PC-3 (cell line): ENCODE data around the gene CDH22. TPM values are rescaled to one million over a fixed set of nuclear protein-coding genes. Genes with fewer than 3 reads are reported as not detected.
A peak's percentile ranks its signal among the peaks of the same experiment; 100 is the strongest.

ENCODE experiments used
- ATAC-seq: fragments of 200-7000 bp; cut with Tn5 transposase; 2 replicates; pipeline ENCODE4 v1.9.1; 2020; ENCODE audit warnings: mild to moderate bottlenecking, moderate library complexity
- BruUV-seq: library from RNA; stranded (reverse); fragments of 400-500 nt; replicated peaks from 2 replicates; lab custom pipeline; 2021; lab: Mats Ljungman, UMichigan
- CTCF ChIA-PET: fragments of 300-600 bp; sonication (Branson Sonifier 250); formaldehyde crosslinking; loops from one replicate; lab custom pipeline; 2022; ENCODE audit warnings: antibody characterized with exemption; lab: Charles Lee
- POLR2A ChIA-PET: fragments of 300-600 bp; sonication (Branson Sonifier 250); formaldehyde crosslinking; loops from one replicate; lab custom pipeline; 2022; ENCODE audit warnings: antibody characterized with exemption; ENCODE audit not compliant: unreplicated experiment; lab: Charles Lee
- DNase-seq: peaks from one replicate; pipeline ENCODE4 v3.0.0-alpha.2; 2015
- H2AFZ ChIP-seq: fragments of 300-600 bp; sonication (generic); 2 replicates; pipeline ENCODE4 v1.6.0; 2016; ENCODE audit warnings: antibody characterized with exemption, low read length
- H3F3A ChIP-seq: fragments of 300-600 bp; sonication (generic); one replicate; pipeline ENCODE4 v1.6.0; 2017; ENCODE audit warnings: antibody characterized with exemption, low read length, control low read depth, mild to moderate bottlenecking; ENCODE audit not compliant: unreplicated experiment
- H3K27ac ChIP-seq: fragments of 300-600 bp; sonication (generic); 2 replicates; pipeline ENCODE4 v1.5.1; 2016; ENCODE audit warnings: mild to moderate bottlenecking, low read length
- H3K27me3 ChIP-seq: fragments of 300-600 bp; sonication (generic); 2 replicates; pipeline ENCODE4 v1.6.1; 2016; ENCODE audit warnings: low read length, mixed read lengths
- H3K36me3 ChIP-seq: fragments of 300-600 bp; sonication (generic); 2 replicates; pipeline ENCODE4 v1.6.1; 2016; ENCODE audit warnings: low read depth, mixed run types, low read length, mixed read lengths
- H3K4me1 ChIP-seq: fragments of 300-600 bp; sonication (generic); 2 replicates; pipeline ENCODE4 v1.5.1; 2016; ENCODE audit warnings: low read length; ENCODE audit not compliant: insufficient read depth
- H3K4me2 ChIP-seq: fragments of 300-600 bp; sonication (generic); 2 replicates; pipeline ENCODE4 v1.6.0; 2016; ENCODE audit warnings: low read length
- H3K4me3 ChIP-seq: fragments of 300-600 bp; sonication (generic); 2 replicates; pipeline ENCODE4 v1.5.1; 2016; ENCODE audit warnings: mild to moderate bottlenecking, low read length, mixed read lengths
- H3K79me2 ChIP-seq: fragments of 300-600 bp; sonication (generic); 2 replicates; pipeline ENCODE4 v1.6.1; 2017; ENCODE audit warnings: low read length, mixed read lengths
- H3K9ac ChIP-seq: fragments of 300-600 bp; sonication (generic); 2 replicates; pipeline ENCODE4 v1.6.0; 2016; ENCODE audit warnings: mild to moderate bottlenecking, low read length
- H3K9me2 ChIP-seq: fragments of 300-600 bp; sonication (generic); replicated peaks from 2 replicates; pipeline ENCODE4 v1.6.1; 2016; ENCODE audit warnings: mixed run types, low read length, mixed read lengths
- H3K9me3 ChIP-seq: fragments of 300-600 bp; sonication (generic); 2 replicates; pipeline ENCODE4 v1.6.1; 2016; ENCODE audit warnings: low read length, mixed read lengths
- H4K20me1 ChIP-seq: fragments of 300-600 bp; sonication (generic); 2 replicates; pipeline ENCODE4 v1.6.1; 2016; ENCODE audit warnings: low read length, mixed read lengths
- CTCF ChIP-seq: fragments of 300-600 bp; sonication (generic); conservative IDR thresholded peaks from 2 replicates; pipeline ENCODE4 v1.5.1; 2017; ENCODE audit warnings: antibody characterized with exemption, low read depth, mild to moderate bottlenecking, low read length
- EZH2 ChIP-seq: fragments of 300-600 bp; sonication (generic); IDR thresholded peaks from one replicate; pipeline ENCODE4 v1.6.1; 2017; ENCODE audit warnings: antibody characterized with exemption, mild to moderate bottlenecking, low read length; ENCODE audit not compliant: unreplicated experiment
- EZH2phosphoT487 ChIP-seq: fragments of 300-600 bp; sonication (generic); IDR thresholded peaks from 2 replicates; pipeline ENCODE4 v1.6.1; 2018; ENCODE audit warnings: mild to moderate bottlenecking, antibody characterized with exemption, low read length, borderline replicate concordance
- intact Hi-C: fragments of 100-400 bp; cut with micrococcal nuclease; formaldehyde crosslinking; loops from 2 replicates; pipeline ENCODE4 v1.9.0; 2023
- total RNA-seq: library from RNA; depleted of rRNA; stranded (reverse); fragments of >200 nt; gene quantifications from 2 replicates; pipeline ENCODE4 v1.2.3, GENCODE V29; 2014

Gene CDH22
- total RNA-seq, 1 experiment from 2014 or later, result not detected

GRCh38 chr20:46289432-46289831, 18.9 kb downstream of the CDH22 start:
- no peak overlapping the region for H2AFZ ChIP-seq
- intact Hi-C loops, result no loop called here
- no peak for ATAC-seq
- H3K9me2 ChIP-seq, result no peaks in the 10 kb centered on the region
- no peaks in the 10 kb centered on the region for H3F3A ChIP-seq
- no peak overlapping the region for H3K4me2 ChIP-seq
- H3K79me2 ChIP-seq, result no peaks in the 10 kb centered on the region
- peaks cover 71% of the 10 kb centered on the region for H3K27me3 ChIP-seq
- BruUV-seq, result no TSS peak
- H3K36me3 ChIP-seq, result no peaks in the 10 kb centered on the region
- peak; percentile 46 for DNase-seq
- ChIA-PET POLR2A (no interaction called here), CTCF (interaction anchor here (0.6 kb wide), 1 partner anchor 17 kb away, joined by 3 read pairs; no protein-coding TSS in a partner anchor)
- H3K9me3 ChIP-seq, result no peaks in the 10 kb centered on the region
- no peaks in the 10 kb centered on the region for H4K20me1 ChIP-seq
- H3K4me1 ChIP-seq, result no peaks in the 10 kb centered on the region
- TF ChIP-seq EZH2phosphoT487, result no peak
- no peak for TF ChIP-seq CTCF
- no peak for TF ChIP-seq EZH2
- no peak overlapping the region for H3K4me3 ChIP-seq
- H3K9ac ChIP-seq, result no peak overlapping the region
- H3K27ac ChIP-seq, result no peak overlapping the region

DNA sequence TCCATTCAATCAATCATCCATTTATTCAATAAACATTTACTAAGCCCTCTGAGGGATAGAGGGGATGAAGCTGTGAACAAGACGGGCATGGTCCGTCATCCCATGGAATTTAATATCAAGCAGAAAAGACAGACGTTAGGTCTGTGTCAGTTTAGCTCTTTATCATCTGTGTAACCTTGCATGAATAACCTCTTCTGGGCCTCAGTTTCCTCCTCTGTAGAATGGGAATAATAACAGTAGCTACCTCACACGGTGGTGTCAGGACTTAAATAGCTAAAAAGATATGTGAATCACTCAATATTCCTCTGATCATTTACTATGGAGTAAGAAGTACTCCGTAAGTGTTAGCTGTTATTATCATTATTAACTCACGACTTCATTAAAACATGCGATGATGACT, 21.3 kb downstream of the CDH22 start:
- DNase-seq (no peak), ATAC-seq (no peak)
- Histone ChIP-seq H3K27ac (no peak overlapping the region), H2AFZ (no peak overlapping the region), H3K4me3 (no peak overlapping the region), H3K27me3 (peaks cover 61% of the 10 kb centered on the region), H3K4me2 (no peak overlapping the region), H3K79me2 (no peaks in the 10 kb centered on the region), H3K36me3 (no peaks in the 10 kb centered on the region), H3F3A (no peaks in the 10 kb centered on the region), H3K4me1 (peaks cover 9% of the 10 kb centered on the region), H3K9me3 (no peaks in the 10 kb centered on the region), H3K9me2 (no peaks in the 10 kb centered on the region), H4K20me1 (no peaks in the 10 kb centered on the region), H3K9ac (no peak overlapping the region)
- BruUV-seq, result no TSS peak
- ChIA-PET POLR2A (no interaction called here), CTCF (no interaction called here)
- TF ChIP-seq EZH2 (no peak), EZH2phosphoT487 (no peak), CTCF (no peak)
- intact Hi-C loops, result no loop called here

- no peak overlapping the region for H2AFZ ChIP-seq
- H4K20me1 ChIP-seq, result no peaks in the 10 kb centered on the region
- no peak overlapping the region for H3K27ac ChIP-seq
- peaks cover 9% of the 10 kb centered on the region for H3K4me1 ChIP-seq
- H3F3A ChIP-seq, result no peaks in the 10 kb centered on the region
- no peaks in the 10 kb centered on the region for H3K9me3 ChIP-seq
- no peak for DNase-seq
- ChIA-PET POLR2A (no interaction called here), CTCF (no interaction called here)
- no peaks in the 10 kb centered on the region for H3K9me2 ChIP-seq
- TF ChIP-seq CTCF (no peak), EZH2 (no peak), EZH2phosphoT487 (no peak)
- H3K4me3 ChIP-seq, result no peak overlapping the region
- H3K4me2 ChIP-seq, result no peak overlapping the region
- ATAC-seq, result no peak
- H3K79me2 ChIP-seq, result no peaks in the 10 kb centered on the region
- H3K27me3 ChIP-seq, result peaks cover 61% of the 10 kb centered on the region
- H3K36me3 ChIP-seq, result no peaks in the 10 kb centered on the region
- no peak overlapping the region for H3K9ac ChIP-seq
- intact Hi-C loops, result no loop called here
- BruUV-seq, result no TSS peak
Observed at GRCh38 chr20:46286382-46286781, 21.9 kb downstream of the CDH22 start.
